Mesendoderm (in vitro differentiated cells): ENCODE measurements around the gene AGBL4.

Experiments
- DNase-seq: peaks from one replicate; pipeline ENCODE4 v3.0.0; 2013
- H2AK5ac ChIP-seq: 2 replicates; pipeline ENCODE4 v1.6.1; 2013; ENCODE audit warnings: low read length, inconsistent platforms
- H2BK120ac ChIP-seq: 2 replicates; pipeline ENCODE4 v1.6.1; 2013; ENCODE audit warnings: low read depth, mild to moderate bottlenecking, low read length, moderate library complexity, mixed read lengths
- H2BK15ac ChIP-seq: replicated peaks from 2 replicates; pipeline ENCODE4 v1.6.1; 2013; ENCODE audit warnings: low read depth, mild to moderate bottlenecking, moderate library complexity
- H2BK5ac ChIP-seq: 2 replicates; pipeline ENCODE4 v1.6.1; 2013; ENCODE audit warnings: low read length, inconsistent platforms
- H3K18ac ChIP-seq: 2 replicates; pipeline ENCODE4 v1.6.1; 2013; ENCODE audit warnings: mild to moderate bottlenecking, low read length, mixed read lengths
- H3K23ac ChIP-seq: one replicate; pipeline ENCODE4 v1.6.1; 2013; ENCODE audit warnings: low read length
- H3K27ac ChIP-seq: 2 replicates; pipeline ENCODE4 v1.5.1; 2013; ENCODE audit warnings: low read depth, mild to moderate bottlenecking, inconsistent platforms, low read length, moderate library complexity
- H3K27me3 ChIP-seq: 2 replicates; pipeline ENCODE4 v1.6.1; 2013; ENCODE audit warnings: low read length, control low read depth, mild to moderate bottlenecking, inconsistent platforms; ENCODE audit not compliant: insufficient read depth, poor library complexity
- H3K36me3 ChIP-seq: 2 replicates; pipeline ENCODE4 v1.6.1; 2013; ENCODE audit warnings: low read length, inconsistent platforms; ENCODE audit not compliant: control insufficient read depth, insufficient read depth
- H3K4ac ChIP-seq: one replicate; pipeline ENCODE4 v1.6.1; 2013; ENCODE audit warnings: low read depth, mild to moderate bottlenecking, low read length, moderate library complexity
- H3K4me1 ChIP-seq: 2 replicates; pipeline ENCODE4 v1.6.1; 2013; ENCODE audit warnings: low read depth, low read length, inconsistent platforms; ENCODE audit not compliant: control insufficient read depth
- H3K4me2 ChIP-seq: 2 replicates; pipeline ENCODE4 v1.6.1; 2013; ENCODE audit warnings: low read length
- H3K4me3 ChIP-seq: 2 replicates; pipeline ENCODE4 v1.5.1; 2013; ENCODE audit warnings: mild to moderate bottlenecking, low read length
- H3K56ac ChIP-seq: one replicate; pipeline ENCODE4 v1.6.1; 2013; ENCODE audit warnings: low read length
- H3K79me1 ChIP-seq: 2 replicates; pipeline ENCODE4 v1.6.1; 2013; ENCODE audit warnings: low read length, inconsistent platforms
- H3K79me2 ChIP-seq: 2 replicates; pipeline ENCODE4 v1.6.1; 2013; ENCODE audit warnings: mild to moderate bottlenecking, low read length; ENCODE audit not compliant: control insufficient read depth, insufficient read depth
- H3K9ac ChIP-seq: 2 replicates; pipeline ENCODE4 v1.6.1; 2013; ENCODE audit warnings: low read length, inconsistent platforms
- H4K5ac ChIP-seq: one replicate; pipeline ENCODE4 v1.6.1; 2013; ENCODE audit warnings: low read length
- H4K8ac ChIP-seq: one replicate; pipeline ENCODE4 v1.6.1; 2013; ENCODE audit warnings: low read depth, mild to moderate bottlenecking, control low read depth, low read length, moderate library complexity
- WGBS: extraction: QIAGEN DNeasy Blood & Tissue Kit; methylation state at CpG from one replicate; pipeline ENCODE4 v1.1.7; 2013; ENCODE audit warnings: low lambda C conversion rate, missing lambda C conversion rate; ENCODE audit not compliant: insufficient coverage; ENCODE audit errors: extremely low coverage; 5-methylcytosine and 5-hydroxymethylcytosine counted together

Gene AGBL4

DNA sequence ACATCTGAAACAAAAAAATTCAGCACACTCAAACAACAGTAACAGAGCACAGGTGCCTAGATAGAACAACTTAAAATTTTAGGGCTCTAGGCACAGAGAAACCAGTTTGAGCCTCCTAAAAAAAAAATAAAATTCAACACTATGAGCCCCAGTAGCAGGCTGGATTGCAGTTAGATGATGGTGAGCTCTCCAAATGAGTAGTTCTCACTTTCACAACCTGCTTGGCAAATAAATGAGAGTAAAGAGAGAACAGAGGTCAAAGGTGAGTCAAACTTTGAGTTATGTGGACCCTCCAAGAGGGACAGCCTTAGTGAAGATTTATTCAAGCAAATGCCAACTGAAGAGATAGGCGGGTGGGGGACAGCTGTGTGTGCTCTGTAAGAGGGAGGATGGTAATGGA is 1250.6 kb downstream of the AGBL4 start:
- no peaks in the 10 kb centered on the region for H3K36me3 ChIP-seq
- no peak overlapping the region for H3K4me3 ChIP-seq
- no peak overlapping the region for H3K4ac ChIP-seq
- no peak overlapping the region for H2BK5ac ChIP-seq
- H3K9ac ChIP-seq: no peak overlapping the region
- H2BK120ac ChIP-seq: no peak overlapping the region
- H3K27ac ChIP-seq: no peak overlapping the region
- H3K56ac ChIP-seq: no peak overlapping the region
- H3K4me2 ChIP-seq: no peak overlapping the region
- no peak overlapping the region for H3K23ac ChIP-seq
- no peak for DNase-seq
- WGBS: no CpG with 5 or more reads among the region's 1 CpG
- H3K79me2 ChIP-seq: no peaks in the 10 kb centered on the region
- H3K79me1 ChIP-seq: no peaks in the 10 kb centered on the region
- no peak overlapping the region for H2AK5ac ChIP-seq
- no peak overlapping the region for H2BK15ac ChIP-seq
- H4K8ac ChIP-seq: no peak overlapping the region
- H3K4me1 ChIP-seq: peaks cover 3% of the 10 kb centered on the region
- no peak overlapping the region for H4K5ac ChIP-seq
- no peak overlapping the region for H3K18ac ChIP-seq
- no peaks in the 10 kb centered on the region for H3K27me3 ChIP-seq

DNA sequence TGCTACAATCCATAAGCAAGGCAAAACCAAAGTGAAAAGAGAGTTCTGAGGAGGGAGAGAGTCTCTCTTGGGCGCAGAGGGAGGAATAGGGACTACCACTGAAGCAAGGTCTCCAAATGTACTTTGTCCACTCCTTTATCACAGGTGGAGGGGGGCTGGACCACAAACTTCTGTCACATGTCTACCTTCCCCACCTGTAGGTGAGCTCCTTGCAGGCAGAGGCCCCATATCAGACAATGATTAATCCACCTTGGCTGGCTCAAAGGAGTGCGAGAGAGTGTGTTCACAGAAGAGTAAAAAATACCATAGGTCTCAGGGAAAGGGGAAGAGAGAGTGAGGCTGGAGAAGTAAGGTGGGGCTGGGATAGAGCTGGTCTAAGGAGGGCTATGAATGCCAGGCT is 1251.5 kb downstream of the AGBL4 start:
- Histone ChIP-seq H3K56ac (no peak overlapping the region), H3K79me1 (no peaks in the 10 kb centered on the region), H2BK120ac (no peak overlapping the region), H4K8ac (no peak overlapping the region), H3K27me3 (no peaks in the 10 kb centered on the region), H3K18ac (no peak overlapping the region), H2BK5ac (no peak overlapping the region), H3K4me1 (peaks cover 3% of the 10 kb centered on the region), H3K4ac (no peak overlapping the region), H3K4me2 (no peak overlapping the region), H3K9ac (no peak overlapping the region), H2AK5ac (no peak overlapping the region), H2BK15ac (no peak overlapping the region), H3K27ac (no peak overlapping the region), H3K79me2 (no peaks in the 10 kb centered on the region), H4K5ac (no peak overlapping the region), H3K23ac (no peak overlapping the region), H3K36me3 (no peaks in the 10 kb centered on the region), H3K4me3 (no peak overlapping the region)
- no CpG with 5 or more reads among the region's 2 CpGs for WGBS
- DNase-seq: no peak

DNA sequence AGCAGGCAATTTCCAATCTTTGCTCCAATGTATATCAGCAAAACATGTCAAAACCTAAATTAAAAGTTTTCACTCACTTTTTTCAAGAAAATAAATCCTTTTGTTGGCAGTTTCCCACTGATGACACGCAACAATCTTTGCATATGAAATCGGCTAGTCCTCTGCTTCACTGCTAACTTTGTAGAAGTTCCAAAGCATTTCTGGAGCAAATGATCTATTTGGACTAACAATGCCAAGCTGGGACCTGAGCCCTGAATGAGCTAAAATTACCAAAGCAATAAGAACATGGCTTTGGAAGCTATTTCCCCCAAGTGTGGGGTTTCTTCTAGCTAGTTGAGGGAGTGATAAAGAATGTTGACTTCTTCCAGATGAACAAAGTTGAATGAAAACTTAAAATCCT is 1252.2 kb downstream of the AGBL4 start:
- Histone ChIP-seq H2BK15ac (no peak overlapping the region), H3K27ac (no peak overlapping the region), H2AK5ac (no peak overlapping the region), H3K79me1 (no peaks in the 10 kb centered on the region), H3K56ac (no peak overlapping the region), H4K8ac (no peak overlapping the region), H2BK120ac (no peak overlapping the region), H3K36me3 (no peaks in the 10 kb centered on the region), H4K5ac (no peak overlapping the region), H3K4ac (no peak overlapping the region), H2BK5ac (no peak overlapping the region), H3K27me3 (no peaks in the 10 kb centered on the region), H3K23ac (no peak overlapping the region), H3K4me2 (no peak overlapping the region), H3K9ac (no peak overlapping the region), H3K79me2 (no peaks in the 10 kb centered on the region), H3K4me1 (peaks cover 3% of the 10 kb centered on the region), H3K4me3 (no peak overlapping the region), H3K18ac (no peak overlapping the region)
- DNase-seq: no peak
- WGBS: no CpG with 5 or more reads among the region's 2 CpGs

- H3K4me2 ChIP-seq: no peak overlapping the region
- no peak overlapping the region for H3K4ac ChIP-seq
- no peak overlapping the region for H3K18ac ChIP-seq
- no peak for DNase-seq
- H3K27ac ChIP-seq: no peak overlapping the region
- no peak overlapping the region for H2BK120ac ChIP-seq
- no peak overlapping the region for H2BK5ac ChIP-seq
- no peaks in the 10 kb centered on the region for H3K4me1 ChIP-seq
- H3K56ac ChIP-seq: no peak overlapping the region
- H2BK15ac ChIP-seq: no peak overlapping the region
- no peak overlapping the region for H3K4me3 ChIP-seq
- H4K5ac ChIP-seq: no peak overlapping the region
- H3K9ac ChIP-seq: no peak overlapping the region
- no peaks in the 10 kb centered on the region for H3K36me3 ChIP-seq
- no peaks in the 10 kb centered on the region for H3K27me3 ChIP-seq
- H4K8ac ChIP-seq: no peak overlapping the region
- no peaks in the 10 kb centered on the region for H3K79me1 ChIP-seq
- no peaks in the 10 kb centered on the region for H3K79me2 ChIP-seq
- H2AK5ac ChIP-seq: no peak overlapping the region
- H3K23ac ChIP-seq: no peak overlapping the region
These were observed 1255.7 kb downstream of the AGBL4 start for GRCh38 chr1:48767975-48768510.

DNA sequence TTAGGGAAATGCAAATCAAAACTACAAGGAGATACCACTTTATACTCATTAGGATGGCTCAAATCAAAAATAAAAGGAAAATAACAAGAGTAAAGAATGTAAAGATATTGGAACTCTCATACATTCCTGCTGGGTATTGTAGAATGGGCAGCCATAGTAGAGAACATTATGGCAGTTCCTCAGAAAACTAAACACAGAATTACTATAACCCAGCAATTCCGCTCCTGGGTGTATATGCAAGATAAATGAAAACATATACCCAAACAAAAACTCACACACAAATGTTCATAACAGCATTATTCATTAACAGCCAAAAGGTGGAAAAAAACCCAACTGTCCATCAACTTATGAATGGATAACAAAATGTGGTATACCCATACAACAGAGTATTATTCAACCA is 1258.4 kb downstream of the AGBL4 start:
- Histone ChIP-seq H3K56ac (no peak overlapping the region), H3K4me2 (no peak overlapping the region), H3K27ac (no peak overlapping the region), H3K9ac (no peak overlapping the region), H3K23ac (no peak overlapping the region), H2AK5ac (no peak overlapping the region), H3K27me3 (no peaks in the 10 kb centered on the region), H3K79me1 (no peaks in the 10 kb centered on the region), H3K4me3 (no peak overlapping the region), H3K4me1 (no peaks in the 10 kb centered on the region), H2BK15ac (no peak overlapping the region), H4K8ac (no peak overlapping the region), H2BK120ac (no peak overlapping the region), H3K4ac (no peak overlapping the region), H4K5ac (no peak overlapping the region), H2BK5ac (no peak overlapping the region), H3K18ac (no peak overlapping the region), H3K36me3 (no peaks in the 10 kb centered on the region), H3K79me2 (no peaks in the 10 kb centered on the region)
- no CpG with 5 or more reads among the region's 1 CpG for WGBS
- no peak for DNase-seq

DNA sequence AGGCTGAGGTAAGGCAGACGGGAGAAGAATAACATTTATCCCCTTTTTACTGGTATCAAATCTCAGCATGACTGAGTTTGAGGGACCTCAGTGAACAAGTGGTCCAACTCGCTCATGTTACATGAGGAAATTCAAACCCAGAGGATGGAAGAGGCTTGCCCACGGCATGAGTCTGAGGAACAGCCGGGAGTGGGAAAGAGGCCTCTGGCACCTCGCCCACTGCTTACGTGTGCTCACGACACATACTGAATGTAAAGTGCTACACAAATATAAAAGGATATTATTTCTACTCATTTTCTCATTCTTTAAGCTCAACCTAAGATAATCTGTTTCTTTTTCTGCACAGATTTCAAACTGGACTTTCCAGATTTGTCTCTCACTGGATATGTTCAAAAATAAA is 1261.8 kb downstream of the AGBL4 start:
- Histone ChIP-seq H3K4me3 (no peak overlapping the region), H2AK5ac (no peak overlapping the region)

More for the DNA sequence above, 1261.8 kb downstream of the AGBL4 start:
- no peak overlapping the region for H3K56ac ChIP-seq
- no peak overlapping the region for H3K4ac ChIP-seq
- no peak overlapping the region for H2BK5ac ChIP-seq
- DNase-seq: no peak
- H3K18ac ChIP-seq: no peak overlapping the region
- no CpG with 5 or more reads among the region's 7 CpGs for WGBS
- no peak overlapping the region for H3K27ac ChIP-seq
- H3K4me1 ChIP-seq: no peaks in the 10 kb centered on the region
- H2BK120ac ChIP-seq: no peak overlapping the region
- no peak overlapping the region for H3K23ac ChIP-seq
- H4K8ac ChIP-seq: no peak overlapping the region
- no peak overlapping the region for H2BK15ac ChIP-seq
- H4K5ac ChIP-seq: no peak overlapping the region
- H3K9ac ChIP-seq: no peak overlapping the region
- no peak overlapping the region for H3K4me2 ChIP-seq
- no peaks in the 10 kb centered on the region for H3K79me2 ChIP-seq
- H3K27me3 ChIP-seq: no peaks in the 10 kb centered on the region
- H3K36me3 ChIP-seq: no peaks in the 10 kb centered on the region
- H3K79me1 ChIP-seq: no peaks in the 10 kb centered on the region
